GM12892 (cell line): ENCODE results near the gene GUCA2A.

Experiments
- POLR2A ChIP-seq: IDR thresholded peaks from 2 replicates; pipeline ENCODE4 v1.6.1; 2011; ENCODE audit warnings: low read depth, low read length, control low read depth
- POLR2AphosphoS5 ChIP-seq: IDR thresholded peaks from 2 replicates; pipeline ENCODE4 v1.6.1; 2011; ENCODE audit warnings: low read depth, low read length, control low read depth

DNA sequence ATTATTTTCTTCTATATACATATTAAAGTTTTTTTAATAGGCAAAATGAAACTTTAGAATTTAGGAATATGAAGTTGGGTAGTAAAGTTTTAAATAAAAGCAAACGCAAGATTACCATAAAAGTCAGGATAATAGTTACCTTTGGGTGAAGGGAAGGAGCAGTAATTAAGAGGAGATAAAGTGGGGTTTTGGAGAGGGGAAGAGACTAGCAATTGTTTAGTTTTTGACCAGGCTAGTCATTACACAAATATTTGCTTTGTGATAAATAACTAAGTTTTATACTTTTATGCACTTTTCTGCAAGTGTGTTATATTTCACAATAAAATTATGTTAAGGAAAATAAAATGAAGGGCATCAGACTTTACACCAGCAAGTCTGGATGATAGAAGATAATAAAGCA is 39.0 kb downstream of the GUCA2A start:
- TF ChIP-seq POLR2A (no peak), POLR2AphosphoS5 (no peak)
